HG03025 (cell line): ENCODE data around the gene TRIM34.
"Not testable (repeated sequence)": the region's sequence is repeated elsewhere in the genome, so short reads cannot be mapped to it uniquely, and the experiment has no call there.

Experiments used
- ATAC-seq: cut with Tn5 transposase; IDR thresholded peaks from one replicate; pipeline ENCODE4 v1.9.1; 2021; ENCODE audit warnings: mild to moderate bottlenecking, moderate library complexity; ENCODE audit not compliant: unreplicated experiment, low FRiP score

Gene TRIM34

GRCh38 chr11:5624489-5625279, at the start of gene TRIM34:
TSS of gene TRIM34 (plus strand) at chr11:5625001. CDS start at chr11:5632332, 7,331 bp downstream.
- peak; percentile 97 for ATAC-seq

- no peak for ATAC-seq
Observed at GRCh38 chr11:5575152-5575551, 49.6 kb upstream of the TRIM34 start.

GRCh38 chr11:5577101-5577500, 47.7 kb upstream of the TRIM34 start:
- ATAC-seq: no peak

- no peak for ATAC-seq
Observed at GRCh38 chr11:5580577-5580976, 44.2 kb upstream of the TRIM34 start, which contains the start of gene OR52B6. TSS of gene OR52B6 (plus strand) at chr11:5580877. CDS start at chr11:5580877, 0 bp downstream.

GRCh38 chr11:5581014-5581413, 43.8 kb upstream of the TRIM34 start:
- no peak for ATAC-seq

- ATAC-seq: not testable (repeated sequence)
Observed at GRCh38 chr11:5584458-5584857, 40.3 kb upstream of the TRIM34 start.

GRCh38 chr11:5589906-5590305, 34.9 kb upstream of the TRIM34 start:
- ATAC-seq: not testable (repeated sequence)

- no peak for ATAC-seq
Observed at GRCh38 chr11:5591613-5592012, 33.2 kb upstream of the TRIM34 start.

GRCh38 chr11:5592615-5593014, 32.2 kb upstream of the TRIM34 start:
- no peak for ATAC-seq

- ATAC-seq: no peak
Observed at GRCh38 chr11:5593146-5593545, 31.7 kb upstream of the TRIM34 start.

GRCh38 chr11:5596607-5597201, 28.1 kb upstream of the TRIM34 start, which contains the start of gene TRIM6:
TSS of gene TRIM6 (plus strand) at chr11:5596637. CDS start at chr11:5596898, 261 bp downstream.
- no peak for ATAC-seq

GRCh38 chr11:5597953-5598352, 26.8 kb upstream of the TRIM34 start:
- ATAC-seq: no peak

- peak; percentile 81 for ATAC-seq
Observed at GRCh38 chr11:5600374-5600851, 24.4 kb upstream of the TRIM34 start.

GRCh38 chr11:5602791-5603190, 22.0 kb upstream of the TRIM34 start:
- ATAC-seq: not testable (repeated sequence)

- ATAC-seq: no peak
Observed at GRCh38 chr11:5603326-5603725, 21.5 kb upstream of the TRIM34 start.

- ATAC-seq: no peak
Observed at GRCh38 chr11:5604896-5605295, 19.9 kb upstream of the TRIM34 start.

- no peak for ATAC-seq
Observed at GRCh38 chr11:5605849-5606248, 19.0 kb upstream of the TRIM34 start.

- ATAC-seq: no peak
Observed at GRCh38 chr11:5608808-5609207, 16.0 kb upstream of the TRIM34 start.

- no peak for ATAC-seq
Observed at GRCh38 chr11:5610446-5610845, 14.4 kb upstream of the TRIM34 start.

- ATAC-seq: no peak
Observed at GRCh38 chr11:5611627-5612026, 13.2 kb upstream of the TRIM34 start.

GRCh38 chr11:5618807-5619206, 6.0 kb upstream of the TRIM34 start:
- ATAC-seq: no peak
